BE2C (cell line): ENCODE measurements around the gene ARHGEF39.

Source experiments
- DNase-seq: peaks from one replicate; pipeline ENCODE4 v3.0.0-alpha.2; 2020
- H3K27me3 ChIP-seq: fragments of 250-450 bp; sonication (Bioruptor Pico); 2 replicates; pipeline ENCODE4 v1.5.1; 2020; ENCODE audit warnings: mild to moderate bottlenecking
- H3K36me3 ChIP-seq: fragments of 250-450 bp; sonication (Bioruptor Pico); 2 replicates; pipeline ENCODE4 v1.5.1; 2020; ENCODE audit warnings: mild to moderate bottlenecking
- H3K4me1 ChIP-seq: fragments of 250-450 bp; sonication (Bioruptor Pico); 2 replicates; pipeline ENCODE4 v1.5.1; 2020
- H3K4me3 ChIP-seq: 2 replicates; pipeline ENCODE4 v1.5.1; 2011; ENCODE audit warnings: low read depth, low read length
- H3K9me3 ChIP-seq: fragments of 250-450 bp; sonication (Bioruptor Pico); 2 replicates; pipeline ENCODE4 v1.5.1; 2020
- CTCF ChIP-seq: IDR thresholded peaks from 2 replicates; pipeline ENCODE4 v1.5.1; 2012; ENCODE audit warnings: mild to moderate bottlenecking, low read depth, low read length

ARHGEF39 gene

GRCh38 chr9:35658137-35658967 is 6.6 kb downstream of the ARHGEF39 start, which contains the start of gene CCDC107:
CCDC107 (plus strand) TSS chr9:35658292; CDS start chr9:35658380, 88 bp downstream.
- H3K9me3 ChIP-seq = no peaks in the 10 kb centered on the region
- TF ChIP-seq CTCF = peak; percentile 49

GRCh38 chr9:35657546-35658136 is 7.4 kb downstream of the ARHGEF39 start, which contains the start of gene RMRP:
RMRP (minus strand) TSS chr9:35658019.
- DNase-seq = peak; percentile 98
- H3K4me1 ChIP-seq = 0 out of 2 replicates have a peak, but pooled peaks cover 3% of the 10 kb centered on the region
- no peak for TF ChIP-seq CTCF
- H3K4me3 ChIP-seq = peak within 1 kb of the TSS; percentile 72
- H3K9me3 ChIP-seq = no peaks in the 10 kb centered on the region
- H3K27me3 ChIP-seq = no peaks in the 10 kb centered on the region
- peaks cover 4% of the 10 kb centered on the region for H3K36me3 ChIP-seq

More at GRCh38 chr9:35658137-35658967, 6.6 kb downstream of the ARHGEF39 start, which contains the start of gene CCDC107:
- Histone ChIP-seq H3K36me3 (peaks cover 4% of the 10 kb centered on the region), H3K4me1 (0 out of 2 replicates have a peak, but pooled peaks cover 3% of the 10 kb centered on the region), H3K27me3 (no peaks in the 10 kb centered on the region), H3K4me3 (peak within 1 kb of the TSS; percentile 72)
- peak; percentile 92 for DNase-seq

DNA sequence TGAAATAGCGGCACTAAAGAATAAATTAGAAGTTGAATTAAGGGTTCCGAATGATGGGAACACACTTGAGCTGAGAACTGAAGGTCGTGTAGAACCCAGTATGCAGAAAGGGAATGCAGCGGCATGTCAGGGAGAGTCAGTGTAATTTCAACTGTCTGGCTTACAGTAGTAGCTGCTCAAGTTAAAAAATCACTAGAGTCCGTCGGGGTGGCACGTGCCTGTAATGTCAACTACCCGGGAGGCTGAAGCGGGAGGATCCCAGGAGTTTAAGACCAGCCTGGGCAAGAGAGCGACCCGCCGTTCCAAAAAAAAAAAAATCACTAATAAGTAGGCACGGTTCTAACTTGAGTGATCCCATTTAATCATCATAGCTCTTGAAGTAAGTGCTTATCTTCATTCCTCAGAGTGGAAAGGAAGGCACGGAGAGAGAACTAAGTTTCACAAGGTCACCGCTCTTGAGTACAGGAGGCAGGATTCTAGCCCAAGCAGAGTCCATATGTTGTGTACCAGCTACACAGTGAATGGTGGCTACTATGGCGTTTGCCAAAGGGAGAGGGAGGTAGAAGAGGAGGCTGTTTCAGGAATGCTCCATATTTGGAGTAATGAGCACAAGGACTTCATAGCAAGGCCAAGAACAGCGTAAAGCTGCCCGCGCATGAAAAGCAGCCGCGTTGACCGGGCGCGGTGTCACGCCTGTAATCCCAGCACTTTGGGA is 8.0 kb downstream of the ARHGEF39 start:
- Histone ChIP-seq H3K36me3 (peaks cover 4% of the 10 kb centered on the region), H3K27me3 (no peaks in the 10 kb centered on the region), H3K4me1 (0 out of 2 replicates have a peak, but pooled peaks cover 3% of the 10 kb centered on the region), H3K4me3 (peak overlapping the region; percentile 72), H3K9me3 (no peaks in the 10 kb centered on the region)
- no peak for TF ChIP-seq CTCF
- DNase-seq = no peak

- Histone ChIP-seq H3K36me3 (peaks cover 4% of the 10 kb centered on the region), H3K9me3 (no peaks in the 10 kb centered on the region), H3K4me1 (0 out of 2 replicates have a peak, but pooled peaks cover 3% of the 10 kb centered on the region), H3K27me3 (no peaks in the 10 kb centered on the region), H3K4me3 (no peak overlapping the region)
- no peak for TF ChIP-seq CTCF
- no peak for DNase-seq
Measured at GRCh38 chr9:35656348-35656747, 8.6 kb downstream of the ARHGEF39 start.

GRCh38 chr9:35653611-35654010 is 11.4 kb downstream of the ARHGEF39 start:
- Histone ChIP-seq H3K9me3 (no peaks in the 10 kb centered on the region), H3K4me3 (no peak overlapping the region), H3K4me1 (no peaks in the 10 kb centered on the region), H3K27me3 (no peaks in the 10 kb centered on the region), H3K36me3 (no peaks in the 10 kb centered on the region)
- DNase-seq = no peak
- TF ChIP-seq CTCF = no peak
